ENCODE results near the gene SPN.
"Not testable (repeated sequence)": the region's sequence is repeated elsewhere in the genome, so short reads cannot be mapped to it uniquely, and the experiment has no call there.

SPN gene

GRCh38 chr16:29650771-29651170, 12.3 kb upstream of the SPN start:
- no peak for DNase-seq (ENCODE audit: extremely low read depth, low read depth)
- no peak for TF ChIP-seq CTCF (IDR thresholded peaks at IDR 0.05; ENCODE audit: low read depth, low read length)

- no peak for DNase-seq (ENCODE audit: extremely low read depth, low read depth)
- TF ChIP-seq CTCF (IDR thresholded peaks at IDR 0.05; ENCODE audit: low read depth, low read length): no peak
These were observed 11.2 kb upstream of the SPN start for GRCh38 chr16:29651774-29652349.

- no peak for TF ChIP-seq CTCF (IDR thresholded peaks at IDR 0.05; ENCODE audit: low read depth, low read length)
- no peak for DNase-seq (ENCODE audit: extremely low read depth, low read depth)
These were observed 9.6 kb upstream of the SPN start for GRCh38 chr16:29653471-29653870.

- not testable (repeated sequence) for DNase-seq (ENCODE audit: extremely low read depth, low read depth)
These were observed 9.2 kb upstream of the SPN start for GRCh38 chr16:29653890-29654289.

GRCh38 chr16:29656688-29657523, 6.1 kb upstream of the SPN start:
- DNase-seq (ENCODE audit: extremely low read depth, low read depth): no peak
- no peak for TF ChIP-seq CTCF (IDR thresholded peaks at IDR 0.05; ENCODE audit: low read depth, low read length)

GRCh38 chr16:29658705-29659104, 4.3 kb upstream of the SPN start:
- DNase-seq (ENCODE audit: extremely low read depth, low read depth): no peak
- no peak for TF ChIP-seq CTCF (IDR thresholded peaks at IDR 0.05; ENCODE audit: low read depth, low read length)

- DNase-seq (ENCODE audit: extremely low read depth, low read depth): no peak
- no peak for TF ChIP-seq CTCF (IDR thresholded peaks at IDR 0.05; ENCODE audit: low read depth, low read length)
These were observed 883 bp upstream of the SPN start for GRCh38 chr16:29662000-29662728.

Data from AG09319 (cell line).